GM23248 (cell line): ENCODE results near the gene CLCN7. TPM values are rescaled to one million over a fixed set of nuclear protein-coding genes. Genes with fewer than 3 reads are reported as not detected.

Experiments
- DNase-seq: peaks from one replicate; pipeline ENCODE4 v3.0.0-alpha.2; 2015
- H2AFZ ChIP-seq: fragments of 200-600 bp; sonication (generic); 2 replicates; pipeline ENCODE4 v1.6.1; 2016; ENCODE audit warnings: antibody characterized with exemption
- H3F3A ChIP-seq: fragments of 200-600 bp; sonication (generic); 2 replicates; pipeline ENCODE4 v1.6.1; 2016; ENCODE audit warnings: mild to moderate bottlenecking, antibody characterized with exemption, mixed run types; ENCODE audit not compliant: insufficient read depth
- H3K27ac ChIP-seq: fragments of 200-600 bp; sonication (generic); 2 replicates; pipeline ENCODE4 v1.5.1; 2016; ENCODE audit warnings: mild to moderate bottlenecking
- H3K27me3 ChIP-seq: fragments of 200-600 bp; sonication (generic); replicated peaks from 2 replicates; pipeline ENCODE4 v1.6.1; 2016; ENCODE audit warnings: mild to moderate bottlenecking; ENCODE audit not compliant: insufficient read depth
- H3K36me3 ChIP-seq: fragments of 200-600 bp; sonication (generic); 2 replicates; pipeline ENCODE4 v1.6.1; 2016; ENCODE audit warnings: low read depth, mild to moderate bottlenecking
- H3K4me1 ChIP-seq: fragments of 200-600 bp; sonication (generic); 2 replicates; pipeline ENCODE4 v1.6.1; 2016; ENCODE audit warnings: mild to moderate bottlenecking; ENCODE audit not compliant: insufficient read depth
- H3K4me2 ChIP-seq: fragments of 200-600 bp; sonication (generic); one replicate; pipeline ENCODE4 v1.6.1; 2016; ENCODE audit warnings: mild to moderate bottlenecking; ENCODE audit not compliant: unreplicated experiment
- H3K4me3 ChIP-seq: fragments of 200-600 bp; sonication (generic); 2 replicates; pipeline ENCODE4 v1.5.1; 2016; ENCODE audit warnings: mild to moderate bottlenecking
- H3K79me2 ChIP-seq: fragments of 200-600 bp; sonication (generic); 2 replicates; pipeline ENCODE4 v1.6.1; 2016; ENCODE audit warnings: mild to moderate bottlenecking; ENCODE audit not compliant: insufficient read depth
- H3K9ac ChIP-seq: fragments of 200-600 bp; sonication (generic); 2 replicates; pipeline ENCODE4 v1.6.1; 2016; ENCODE audit warnings: mild to moderate bottlenecking
- H3K9me2 ChIP-seq: fragments of 200-600 bp; sonication (generic); 2 replicates; pipeline ENCODE4 v1.6.1; 2016; ENCODE audit warnings: mixed run types, mild to moderate bottlenecking, moderate library complexity; ENCODE audit not compliant: insufficient read depth
- H3K9me3 ChIP-seq: fragments of 200-600 bp; sonication (generic); one replicate; pipeline ENCODE4 v1.6.1; 2017; ENCODE audit warnings: low read depth
- H4K20me1 ChIP-seq: fragments of 200-600 bp; sonication (generic); 2 replicates; pipeline ENCODE4 v1.6.0; 2016; ENCODE audit not compliant: insufficient read depth
- EZH2 ChIP-seq: fragments of 200-600 bp; sonication (generic); IDR thresholded peaks from 2 replicates; pipeline ENCODE4 v1.6.1; 2018; ENCODE audit warnings: antibody characterized with exemption, mild to moderate bottlenecking; ENCODE audit not compliant: insufficient read depth, poor library complexity, severe bottlenecking
- EZH2phosphoT487 ChIP-seq: fragments of 200-600 bp; sonication (generic); IDR thresholded peaks from 2 replicates; pipeline ENCODE4 v1.6.1; 2018; ENCODE audit warnings: antibody characterized with exemption, moderate library complexity, mild to moderate bottlenecking, low read depth; ENCODE audit not compliant: insufficient read depth
- whole genome bisulfite sequencing, 2 experiments: methylation state at CpG; one replicate each; pipeline ENCODE4 v1.1.6; 2015 to 2017; ENCODE audit warnings: low lambda C conversion rate in 2 of 2, low coverage in 1 of 2; ENCODE audit errors: missing lambda C conversion rate in 2 of 2; 5-methylcytosine and 5-hydroxymethylcytosine counted together
- in situ Hi-C: fragments of 300-500 bp; cut with MboI; formaldehyde crosslinking; loops from 2 replicates; pipeline ENCODE4 v1.15.0; 2020
- polyA plus RNA-seq: library from polyadenylated mRNA; unstranded; fragments of >200 nt; fragmentation: Nextera tagmentation; extraction: Ambion mirVana; gene quantifications from 2 replicates; pipeline ENCODE4 v1.2.1, GENCODE V29; 2016
- total RNA-seq: library from RNA; depleted of rRNA; stranded (reverse); fragments of >200 nt; shearing (Covaris generic); gene quantifications from 2 replicates; pipeline ENCODE4 v1.2.3, GENCODE V29; 2014

Gene CLCN7
- total and polyA plus RNA-seq, 2 experiments from 2014 or later, result 33.6 to 39.3 TPM

- 7 to 10% methylated on average over 10 to 11 of the region's 11 CpGs for WGBS, 2 experiments
- Histone ChIP-seq H3K9me2 (no peaks in the 10 kb centered on the region), H3K27me3 (no peaks in the 10 kb centered on the region), H3K9me3 (no peaks in the 10 kb centered on the region), H3K4me2 (peak overlapping the region; percentile 76), H3K79me2 (peaks cover 74% of the 10 kb centered on the region), H3K4me3 (peak overlapping the region; percentile 72), H3K36me3 (no peaks in the 10 kb centered on the region; the same call in 1 of the 2 replicates), H4K20me1 (no peaks in the 10 kb centered on the region), H3K27ac (peak overlapping the region; percentile 57), H3K4me1 (0 out of 2 replicates have a peak, but pooled peaks cover 3% of the 10 kb centered on the region), H3K9ac (peak overlapping the region; percentile 73), H3F3A (no peaks in the 10 kb centered on the region), H2AFZ (peak overlapping the region; percentile 65)
- in situ Hi-C loops, result no loop called here
- DNase-seq, result peak; percentile 61
- TF ChIP-seq EZH2 (no peak), EZH2phosphoT487 (no peak)
These were observed 67.1 kb downstream of the CLCN7 start for GRCh38 chr16:1407753-1408152.

DNA sequence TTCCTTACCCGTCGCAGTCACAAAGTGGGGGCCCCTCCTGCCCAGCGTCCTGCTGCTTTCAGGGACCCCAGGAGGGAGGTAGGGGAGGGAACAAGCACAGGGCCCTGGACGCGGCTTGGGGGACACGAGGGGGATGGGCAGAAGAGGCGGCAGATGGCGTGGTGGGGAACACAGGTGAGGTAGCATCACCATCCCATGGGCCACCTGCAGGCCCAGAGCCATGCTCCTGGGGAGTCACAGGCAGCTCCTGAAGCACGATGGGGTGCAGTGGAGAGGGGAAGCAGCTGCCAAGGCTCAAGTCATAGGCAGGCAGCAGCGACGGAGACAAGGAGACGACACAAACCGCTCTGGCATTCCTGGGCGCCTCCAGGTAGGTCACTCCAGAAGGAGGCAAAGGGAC, 71.1 kb downstream of the CLCN7 start:
- in situ Hi-C loops, result no loop called here
- no peak overlapping the region for H2AFZ ChIP-seq
- peaks cover 41% of the 10 kb centered on the region for H3K79me2 ChIP-seq
- no peak overlapping the region for H3K27ac ChIP-seq
- no peaks in the 10 kb centered on the region for H3F3A ChIP-seq
- no peaks in the 10 kb centered on the region for H3K9me2 ChIP-seq
- 0 out of 2 replicates have a peak, but pooled peaks cover 3% of the 10 kb centered on the region for H3K4me1 ChIP-seq
- H3K4me3 ChIP-seq, result no peak overlapping the region
- DNase-seq, result no peak
- no peaks in the 10 kb centered on the region for H3K9me3 ChIP-seq
- no peaks in the 10 kb centered on the region; the same call in 1 of the 2 replicates for H3K36me3 ChIP-seq
- TF ChIP-seq EZH2phosphoT487 (no peak), EZH2 (no peak)
- WGBS, 2 experiments, result 86 to 87% methylated on average over 14 of the region's 14 CpGs
- no peak overlapping the region for H3K4me2 ChIP-seq
- no peaks in the 10 kb centered on the region for H3K27me3 ChIP-seq
- no peaks in the 10 kb centered on the region for H4K20me1 ChIP-seq
- no peak overlapping the region for H3K9ac ChIP-seq

GRCh38 chr16:1403036-1403435, 71.8 kb downstream of the CLCN7 start:
- H3K9me2 ChIP-seq, result no peaks in the 10 kb centered on the region
- no peak overlapping the region for H3K9ac ChIP-seq
- H3K27me3 ChIP-seq, result no peaks in the 10 kb centered on the region
- H3K9me3 ChIP-seq, result no peaks in the 10 kb centered on the region
- no peaks in the 10 kb centered on the region for H4K20me1 ChIP-seq
- 0 out of 2 replicates have a peak, but pooled peaks cover 3% of the 10 kb centered on the region for H3K4me1 ChIP-seq
- no peak overlapping the region for H3K27ac ChIP-seq
- 90 to 91% methylated on average over 21 to 22 of the region's 22 CpGs for WGBS, 2 experiments
- no peaks in the 10 kb centered on the region for H3F3A ChIP-seq
- H3K4me2 ChIP-seq, result no peak overlapping the region
- DNase-seq, result no peak
- no peaks in the 10 kb centered on the region; the same call in 1 of the 2 replicates for H3K36me3 ChIP-seq
- H2AFZ ChIP-seq, result no peak overlapping the region
- TF ChIP-seq EZH2phosphoT487 (no peak), EZH2 (no peak)
- no peak overlapping the region for H3K4me3 ChIP-seq
- H3K79me2 ChIP-seq, result peaks cover 35% of the 10 kb centered on the region
- in situ Hi-C loops, result no loop called here

DNA sequence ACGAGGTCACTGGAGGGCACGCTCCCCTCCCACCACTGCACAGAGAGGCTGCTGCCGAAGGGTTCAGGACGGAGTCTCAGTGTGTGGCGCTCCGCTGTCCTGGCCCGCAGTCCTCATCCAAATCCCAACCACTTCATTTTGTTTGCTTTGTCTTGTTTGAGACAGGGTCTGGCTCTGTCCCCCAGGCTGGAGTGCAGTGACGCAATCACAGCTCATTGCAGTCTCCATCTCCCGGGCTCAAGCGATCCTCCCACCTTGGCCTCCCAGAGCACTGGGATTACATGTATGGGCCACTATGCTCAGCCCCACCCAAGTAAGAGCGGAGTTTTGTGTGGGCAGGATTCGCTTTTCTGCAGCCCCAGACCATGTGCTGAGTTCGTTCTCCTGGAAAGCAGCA, 73.1 kb downstream of the CLCN7 start:
- Histone ChIP-seq H3K4me1 (no peaks in the 10 kb centered on the region), H3K9ac (no peak overlapping the region), H3K9me3 (no peaks in the 10 kb centered on the region), H3K9me2 (no peaks in the 10 kb centered on the region), H3F3A (no peaks in the 10 kb centered on the region), H3K36me3 (no peaks in the 10 kb centered on the region; the same call in 1 of the 2 replicates), H3K4me2 (no peak overlapping the region), H3K79me2 (peaks cover 23% of the 10 kb centered on the region), H3K27ac (no peak overlapping the region), H3K4me3 (no peak overlapping the region), H4K20me1 (no peaks in the 10 kb centered on the region), H2AFZ (no peak overlapping the region), H3K27me3 (no peaks in the 10 kb centered on the region)
- no peak for DNase-seq
- in situ Hi-C loops, result no loop called here
- WGBS, 2 experiments, result 90 to 92% methylated on average over 13 of the region's 13 CpGs
- TF ChIP-seq EZH2phosphoT487 (no peak), EZH2 (no peak)
